ENCODE results near the gene PPP6R2. TPM values are rescaled to one million over a fixed set of nuclear protein-coding genes. Genes with fewer than 3 reads are reported as not detected.

Gene PPP6R2
- total RNA-seq, 6 experiments from 2014 or later: 38.3 to 80.3 (median 54.4) TPM

GRCh38 chr22:50308597-50308935 lies 34.6 kb upstream of the PPP6R2 start:
- 41% methylated on average over 5 of the region's 7 CpGs for WGBS (ENCODE audit: insufficient coverage, low coverage, low lambda C conversion rate, missing lambda C conversion rate)
- intact Hi-C loops (cut with DNase I): no loop called here
- Histone ChIP-seq H3K4me1 (peaks cover 0 to 26% (median 10%) of the 10 kb centered on the region in 4 donors), H3K9me3 (no peaks in the 10 kb centered on the region), H3K27ac (peak overlapping the region; percentile 40 to 73 (median 65)), H3K36me3 (no peaks in the 10 kb centered on the region), H3K27me3 (no peaks in the 10 kb centered on the region), H3K4me3 (no peak overlapping the region)
- DNase-seq (peak; percentile 78 to 84 (median 80)), ATAC-seq (peak; percentile 9 to 63 (median 38))
- TF ChIP-seq CTCF (IDR thresholded peaks at IDR 0.05) (no peak), POLR2A (IDR thresholded peaks at IDR 0.05) (peak; percentile 37)

- Histone ChIP-seq H3K4me3 (no peak overlapping the region), H3K4me1 (peaks cover 0 to 20% (median 7%) of the 10 kb centered on the region in 4 donors), H3K27ac (peak overlapping the region; percentile 31 to 51 (median 40)), H3K9me3 (no peaks in the 10 kb centered on the region), H3K36me3 (no peaks in the 10 kb centered on the region), H3K27me3 (no peaks in the 10 kb centered on the region)
- intact Hi-C loops (cut with DNase I): no loop called here
- ATAC-seq (no peak), DNase-seq (peak in 1 of 3 donors; percentile 28)
- WGBS (ENCODE audit: insufficient coverage, low coverage, low lambda C conversion rate, missing lambda C conversion rate): no CpG with 5 or more reads among the region's 9 CpGs
- no peak for TF ChIP-seq CTCF (IDR thresholded peaks at IDR 0.05)
- no peak for TF ChIP-seq POLR2A (IDR thresholded peaks at IDR 0.05)
These were observed 34.0 kb upstream of the PPP6R2 start for GRCh38 chr22:50308986-50309600.

- ATAC-seq (no peak), DNase-seq (peak in 2 of 3 donors; percentile 19 to 58)
- WGBS (ENCODE audit: insufficient coverage, low coverage, low lambda C conversion rate, missing lambda C conversion rate): no CpG with 5 or more reads among the region's 7 CpGs
- peak overlapping the region in 1 of 3 donors; percentile 51 for H3K27ac ChIP-seq
- no peaks in the 10 kb centered on the region for H3K27me3 ChIP-seq
- peaks cover 0 to 17% (median 6%) of the 10 kb centered on the region in 4 donors for H3K4me1 ChIP-seq
- intact Hi-C loops (cut with DNase I): no loop called here
- TF ChIP-seq POLR2A (IDR thresholded peaks at IDR 0.05): no peak
- no peak for TF ChIP-seq CTCF (IDR thresholded peaks at IDR 0.05)
- no peaks in the 10 kb centered on the region for H3K36me3 ChIP-seq
- no peaks in the 10 kb centered on the region for H3K9me3 ChIP-seq
- no peak overlapping the region for H3K4me3 ChIP-seq
These were observed 33.5 kb upstream of the PPP6R2 start for GRCh38 chr22:50309601-50309991.

- Histone ChIP-seq H3K27me3 (no peaks in the 10 kb centered on the region), H3K4me1 (peaks cover 0 to 14% (median 3%) of the 10 kb centered on the region in 4 donors), H3K36me3 (no peaks in the 10 kb centered on the region), H3K27ac (no peak overlapping the region), H3K9me3 (no peaks in the 10 kb centered on the region), H3K4me3 (no peak overlapping the region)
- intact Hi-C loops (cut with DNase I): no loop called here
- ATAC-seq (no peak), DNase-seq (peak in 2 of 3 donors; percentile 20 to 54)
- TF ChIP-seq POLR2A (IDR thresholded peaks at IDR 0.05) (no peak), CTCF (IDR thresholded peaks at IDR 0.05) (no peak)
- 87% methylated on average over 15 of the region's 21 CpGs for WGBS (ENCODE audit: insufficient coverage, low coverage, low lambda C conversion rate, missing lambda C conversion rate)
These were observed 33.0 kb upstream of the PPP6R2 start for GRCh38 chr22:50310031-50310722.
